Psoas muscle (tissue), 8 donors: Measurements from ENCODE around the gene ADM2. TPM values are rescaled to one million over a fixed set of nuclear protein-coding genes. Genes with fewer than 3 reads are reported as not detected.
"Not testable (repeated sequence)": the region's sequence is repeated elsewhere in the genome, so short reads cannot be mapped to it uniquely, and the experiment has no call there.

Experiments used
- ATAC-seq, 4 donors: fragments of 200-7000 bp; cut with Tn5 transposase; one replicate each; pipeline ENCODE4 v1.9.1; 2020; ENCODE audit warnings: moderate library complexity in 3 of 4, mild to moderate bottlenecking in 2 of 4
- DNase-seq, 2 donors: peaks; one replicate each; pipeline ENCODE4 v3.0.0-alpha.2; 2020
- H3K27ac ChIP-seq: fragments of 200-600 bp; one replicate; pipeline ENCODE4 v1.8.0; 2022
- H3K27me3 ChIP-seq, 3 donors: fragments of 200-600 bp in 1 of 3; one replicate each; pipeline versions ENCODE4 v1.6.1 to v1.8.0; 2013 to 2022; ENCODE audit warnings: low read length in 2 of 3, mild to moderate bottlenecking in 2 of 3, moderate library complexity in 1 of 3; ENCODE audit not compliant: insufficient read depth in 3 of 3
- H3K36me3 ChIP-seq, 2 donors: fragments of 200-600 bp in 1 of 2; one replicate each; pipeline versions ENCODE4 v1.6.1 to v1.8.0; 2013 to 2022; ENCODE audit warnings: low read depth in 1 of 2, mild to moderate bottlenecking in 1 of 2, moderate library complexity in 1 of 2; ENCODE audit not compliant: insufficient read depth in 1 of 2
- H3K4me1 ChIP-seq: fragments of 200-600 bp; one replicate; pipeline ENCODE4 v1.8.0; 2022
- H3K4me3 ChIP-seq: fragments of 200-600 bp; one replicate; pipeline ENCODE4 v1.8.0; 2022; ENCODE audit warnings: mild to moderate bottlenecking
- H3K9me3 ChIP-seq: fragments of 200-600 bp; one replicate; pipeline ENCODE4 v1.8.0; 2022
- CTCF ChIP-seq: fragments of 200-600 bp; IDR thresholded peaks from one replicate; pipeline ENCODE4 v1.8.0; 2022; ENCODE audit warnings: antibody characterized with exemption
- WGBS, 3 donors: extraction: QIAGEN DNeasy Blood & Tissue Kit; methylation state at CpG; one replicate each; pipeline versions ENCODE4 v1.1.6 to v1.1.7; 2013; 5-methylcytosine and 5-hydroxymethylcytosine counted together
- intact Hi-C, 2 donors: fragments of 100-400 bp; cut with DNase I; formaldehyde crosslinking; loops; one replicate each; pipeline versions ENCODE4 v1.11.0 to v1.14.2; 2022
- long read RNA-seq, 2 donors: library from polyadenylated mRNA; unstranded; transcript quantifications; one replicate each; pipeline ENCODE4 v2.0.0, GENCODE V29; 2021
- polyA plus RNA-seq, 3 donors: library from polyadenylated mRNA; stranded (reverse); fragments of 200-250 nt; gene quantifications; one replicate each; pipeline ENCODE4 v1.2.3, GENCODE V29; 2013
- total RNA-seq, 4 donors: library from RNA; stranded (reverse); fragmentation: NEBNext Ultra II Directional in 2 of 4; extraction: Animal tissue kit (Norgen Biotek cat#: 25700) in 2 of 4; gene quantifications; one replicate each; pipeline versions ENCODE4 v1.2.1 to v1.2.4, GENCODE V29; 2021 to 2023
- donor health status: healthy with polysubstance abuse.
- donor health status: DM: no; HTN: no; CAD: no; lungs with moderate emphysema.
- donor health status: Bipolar disorder and iron deficiency.
- donor health status: healthy.
- donor health status: DM: yes; HTN: yes; CAD: no.
- donor health status: DM: no; HTN: no; CAD: no.
- donor health status: DM: no; HTN: no; CAD: no.
- donor health status: DM: yes; HTN: yes; CAD: no.

The ADM2 gene
- total RNA-seq (under 1 TPM in 1 of 4 donors, not detected in 3; 0.21 TPM), polyA plus RNA-seq (under 1 TPM in 2 of 3 donors, not detected in 1; 0.01 to 0.05 TPM)
- long read RNA-seq, donor 1 = 0 reads
- long read RNA-seq, donor 2 = 0 reads

- Histone ChIP-seq H3K4me3 (peak within 1 kb of the TSS; percentile 56), H3K36me3 (no peaks in the 10 kb centered on the region), H3K9me3 (no peaks in the 10 kb centered on the region), H3K27ac (no peak within 1 kb of the TSS), H3K27me3 (peaks cover 0 to 54% (median 26%) of the 10 kb centered on the region in 3 donors), H3K4me1 (peaks cover 4% of the 10 kb centered on the region)
- WGBS, 3 donors = 2 to 3% (median 3%) methylated on average over 22 to 70 of the region's 70 CpGs
- ATAC-seq (peak in 1 of 4 donors; percentile 14), DNase-seq (no peak)
- no peak for TF ChIP-seq CTCF
- intact Hi-C loops = no loop called here
These were observed at the start of gene ADM2 for GRCh38 chr22:50481440-50482106. Gene ADM2, plus strand, starts transcription at chr22:50481543. Its CDS starts 305 bp downstream, at chr22:50481848.

GRCh38 chr22:50432131-50432876, 49.0 kb upstream of the ADM2 start:
- no peaks in the 10 kb centered on the region for H3K4me1 ChIP-seq
- peak in 1 of 2 donors; percentile 52 for DNase-seq
- peaks cover 10 to 84% of the 10 kb centered on the region in 2 donors for H3K36me3 ChIP-seq
- no peak overlapping the region for H3K27ac ChIP-seq
- H3K4me3 ChIP-seq = no peak overlapping the region
- 90 to 93% (median 91%) methylated on average over 33 to 35 of the region's 35 CpGs for WGBS, 3 donors
- TF ChIP-seq CTCF = no peak
- H3K9me3 ChIP-seq = no peaks in the 10 kb centered on the region
- no peaks in the 10 kb centered on the region for H3K27me3 ChIP-seq
- intact Hi-C loops = no loop called here
- peak in 2 of 4 donors; percentile 14 to 40 for ATAC-seq

GRCh38 chr22:50432877-50433510, 48.3 kb upstream of the ADM2 start:
- H3K27ac ChIP-seq, H3K9me3 ChIP-seq, H3K4me3 ChIP-seq, DNase-seq, intact Hi-C loops, H3K27me3 ChIP-seq, H3K4me1 ChIP-seq, ATAC-seq: not testable (repeated sequence)
- H3K36me3 ChIP-seq = peaks cover 10 to 84% of the 10 kb centered on the region in 2 donors
- WGBS, 3 donors = 91 to 95% (median 92%) methylated on average over 15 to 24 of the region's 24 CpGs

GRCh38 chr22:50434849-50435248, 46.5 kb upstream of the ADM2 start:
- DNase-seq (peak in 1 of 2 donors; percentile 48), ATAC-seq (no peak)
- peaks cover 7 to 84% of the 10 kb centered on the region in 2 donors for H3K36me3 ChIP-seq
- H3K9me3 ChIP-seq = no peaks in the 10 kb centered on the region
- no peak for TF ChIP-seq CTCF
- no peak overlapping the region for H3K4me3 ChIP-seq
- 85 to 87% (median 86%) methylated on average over 23 to 24 of the region's 24 CpGs for WGBS, 3 donors
- no peaks in the 10 kb centered on the region for H3K27me3 ChIP-seq
- no peak overlapping the region for H3K27ac ChIP-seq
- intact Hi-C loops = no loop called here
- no peaks in the 10 kb centered on the region for H3K4me1 ChIP-seq
